ENCODE data around the gene ZFAND5.

ZFAND5 gene, protein sequence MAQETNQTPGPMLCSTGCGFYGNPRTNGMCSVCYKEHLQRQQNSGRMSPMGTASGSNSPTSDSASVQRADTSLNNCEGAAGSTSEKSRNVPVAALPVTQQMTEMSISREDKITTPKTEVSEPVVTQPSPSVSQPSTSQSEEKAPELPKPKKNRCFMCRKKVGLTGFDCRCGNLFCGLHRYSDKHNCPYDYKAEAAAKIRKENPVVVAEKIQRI

DNA sequence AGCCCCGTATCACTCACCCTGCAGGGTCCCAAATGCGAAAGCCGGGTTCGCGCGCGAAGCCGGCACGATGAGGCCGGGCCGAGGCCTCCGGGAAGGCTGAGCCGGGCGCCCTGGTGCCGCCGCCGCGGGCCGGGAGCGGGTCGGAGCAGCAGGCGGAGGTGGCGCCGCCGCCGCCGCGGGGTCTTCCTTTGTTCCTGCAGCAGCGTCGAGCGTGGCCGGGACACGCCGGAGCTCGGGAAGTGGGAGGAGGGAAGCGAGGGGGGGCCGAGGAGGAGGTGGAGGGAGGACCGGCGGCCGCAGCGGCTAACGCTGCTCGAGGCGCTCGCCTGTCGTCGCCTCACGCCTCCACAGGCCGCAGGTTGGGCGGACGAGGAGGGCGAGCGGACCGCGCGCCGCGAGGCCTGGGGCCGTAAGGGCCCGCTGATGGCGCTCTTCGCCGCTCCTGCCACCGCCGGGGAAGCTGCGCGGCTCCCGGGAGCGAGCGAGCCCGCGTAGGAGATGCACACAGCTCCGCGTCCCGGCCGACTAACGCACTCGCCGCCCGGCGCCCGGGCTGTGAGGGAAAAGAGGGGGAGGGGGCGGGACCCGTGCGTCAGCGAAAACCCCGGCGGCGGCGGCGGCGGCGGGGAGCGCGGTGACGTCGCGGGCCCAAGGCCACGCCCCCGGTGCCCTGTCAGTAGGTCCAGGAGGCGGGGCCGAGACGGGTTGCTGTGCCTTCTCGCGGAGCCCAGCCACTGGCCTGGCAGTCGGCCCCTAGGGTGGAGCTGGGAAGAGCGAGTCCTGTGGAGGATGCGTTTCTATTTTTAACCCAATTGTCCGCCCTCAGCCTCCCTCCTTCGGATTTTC is at the start of gene ZFAND5:
ZFAND5 (minus strand) TSS at position 530 of the 846 bp plus-strand sequence. CDS start 4,430 bp downstream, outside the sequence.
- peak; percentile 99 for DNase-seq (ENCODE audit: low spot score)

DNA sequence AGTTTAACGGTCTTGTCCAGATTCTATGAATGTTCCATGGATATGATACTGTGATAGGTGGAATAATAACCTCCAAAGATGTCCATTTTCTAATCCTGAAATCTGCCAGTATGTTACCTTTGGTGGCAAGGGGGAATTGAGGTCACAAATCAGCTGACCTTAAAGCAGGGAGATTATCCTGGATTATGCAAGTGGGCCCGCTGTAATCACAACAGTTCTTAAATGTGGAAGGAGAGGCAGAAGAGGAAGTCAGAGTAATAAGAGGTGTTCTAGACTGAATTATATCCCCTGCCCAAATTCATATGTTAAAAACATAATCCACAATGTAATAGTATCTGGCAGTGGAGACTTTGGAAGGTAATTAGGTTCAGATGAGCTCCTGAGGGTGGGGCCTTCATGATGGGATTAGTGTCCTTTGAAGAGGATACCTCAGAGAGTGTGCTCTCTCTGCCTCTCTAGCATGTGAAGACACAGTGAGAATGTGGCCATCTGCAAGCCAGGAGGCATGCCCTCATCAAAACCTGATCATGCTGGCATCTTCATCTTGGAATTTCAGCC is 47.6 kb upstream of the ZFAND5 start:
- DNase-seq (ENCODE audit: low spot score): no peak

DNA sequence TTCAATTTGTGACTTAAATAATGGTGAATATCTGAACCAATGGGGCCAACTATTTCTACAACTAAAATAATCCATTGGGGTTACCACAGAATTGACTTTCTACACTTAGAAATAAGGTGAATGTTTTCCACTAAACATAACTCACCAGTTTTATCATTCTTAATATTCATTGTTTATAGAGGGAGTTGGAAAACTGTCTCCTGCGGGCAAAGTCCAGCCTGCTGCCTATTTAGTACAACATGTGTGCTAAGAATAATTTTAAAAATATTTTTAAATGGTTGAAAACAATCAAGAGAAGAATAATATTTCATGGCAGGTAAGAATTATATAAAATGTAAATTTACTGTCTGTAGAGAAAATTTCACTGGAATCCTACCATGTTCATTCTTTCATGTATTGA is 45.2 kb upstream of the ZFAND5 start:
- no peak for DNase-seq (ENCODE audit: low spot score)

DNA sequence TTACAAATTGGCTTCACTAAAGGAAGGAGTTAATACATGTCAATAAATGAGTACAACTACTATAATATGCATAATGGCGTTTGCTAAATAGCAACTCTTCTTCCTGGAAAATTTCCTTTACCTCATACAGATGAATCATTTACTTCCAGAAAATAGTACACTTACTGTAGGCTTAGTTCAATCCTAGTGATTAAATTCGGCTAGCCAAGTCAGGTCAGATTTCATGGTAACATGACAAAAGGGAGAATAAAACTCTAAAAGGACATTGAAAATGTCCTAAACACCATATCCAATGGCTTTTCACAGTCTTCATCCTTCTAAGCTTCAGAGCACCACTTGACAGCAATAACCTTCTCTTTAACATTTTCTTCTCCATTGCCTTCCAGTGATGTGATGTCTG is 42.1 kb upstream of the ZFAND5 start:
- peak; percentile 13 for DNase-seq (ENCODE audit: low spot score)

DNA sequence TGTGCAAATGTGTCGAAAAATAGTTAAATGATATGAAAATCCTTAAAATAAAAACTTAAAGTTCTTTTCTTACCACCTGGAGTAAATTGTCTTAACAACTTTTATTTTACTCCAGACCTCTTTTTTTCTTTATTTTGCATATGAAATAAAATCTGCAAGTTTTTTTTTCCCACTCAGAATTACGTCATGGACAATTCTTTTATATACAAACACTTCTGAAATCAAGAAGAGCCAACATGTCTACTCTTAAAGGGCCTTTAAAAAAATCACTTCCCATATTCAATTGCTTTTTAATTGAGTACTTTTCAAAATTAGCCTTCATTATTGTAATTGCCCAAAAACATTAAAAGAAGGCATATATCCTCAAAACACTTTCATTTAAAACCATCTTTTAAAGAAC is 37.7 kb upstream of the ZFAND5 start:
- no peak for DNase-seq (ENCODE audit: low spot score)

DNA sequence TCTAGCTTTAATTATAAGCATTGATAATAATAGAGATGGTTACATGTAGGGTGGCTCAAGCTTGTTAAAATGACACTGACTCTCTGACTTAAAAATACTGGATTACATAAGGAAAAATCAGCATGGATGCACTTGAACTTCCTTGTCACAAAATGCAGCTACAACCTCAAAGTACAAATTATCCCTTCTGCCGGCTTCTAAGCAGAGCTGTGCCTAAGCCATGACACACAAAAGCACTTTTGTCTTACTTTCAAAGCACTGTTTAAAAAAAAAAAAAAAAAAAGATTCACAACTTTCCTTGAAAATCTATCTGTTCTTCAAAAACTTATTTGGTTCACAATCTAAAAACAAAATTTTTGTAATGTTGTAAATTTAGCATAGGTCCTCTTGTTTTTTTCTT is 36.4 kb upstream of the ZFAND5 start:
- DNase-seq (ENCODE audit: low spot score): no peak

DNA sequence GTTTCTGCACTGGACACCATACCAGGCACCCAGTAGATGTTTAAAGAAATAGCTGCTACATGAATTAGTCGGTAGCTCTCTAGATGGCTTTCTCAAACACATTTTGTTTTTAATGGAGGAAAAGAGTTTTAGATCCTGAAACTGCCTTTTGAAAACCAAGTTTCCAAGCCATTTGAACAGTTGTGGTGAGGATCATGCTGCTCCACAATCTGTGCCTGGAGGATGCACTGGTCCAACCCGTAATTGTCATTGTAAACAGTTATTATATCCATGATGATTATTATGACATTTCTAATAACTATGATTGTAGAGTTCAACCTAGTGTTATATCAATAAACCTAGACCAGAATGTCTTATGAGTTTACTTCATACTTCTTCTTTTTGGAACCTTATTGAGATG is 35.9 kb upstream of the ZFAND5 start:
- DNase-seq (ENCODE audit: low spot score): no peak

DNA sequence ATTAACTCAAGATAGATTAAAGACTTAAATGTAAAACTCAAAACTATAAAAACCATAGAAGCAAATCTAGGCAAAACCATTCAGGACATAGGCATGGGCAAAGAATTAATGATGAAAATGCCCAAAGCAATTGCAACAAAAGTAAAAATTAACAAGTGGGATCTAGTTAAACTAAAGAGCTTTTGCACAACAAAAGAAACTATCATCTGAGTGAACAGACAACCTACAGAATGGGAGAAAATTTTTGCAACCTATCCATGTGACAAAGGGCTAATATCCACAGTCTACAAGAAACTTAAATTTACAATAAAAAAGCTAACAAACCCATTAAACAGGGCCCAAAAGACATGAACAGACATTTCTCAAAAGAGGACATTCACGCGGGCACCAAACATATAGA is 34.4 kb upstream of the ZFAND5 start:
- DNase-seq (ENCODE audit: low spot score): no peak

DNA sequence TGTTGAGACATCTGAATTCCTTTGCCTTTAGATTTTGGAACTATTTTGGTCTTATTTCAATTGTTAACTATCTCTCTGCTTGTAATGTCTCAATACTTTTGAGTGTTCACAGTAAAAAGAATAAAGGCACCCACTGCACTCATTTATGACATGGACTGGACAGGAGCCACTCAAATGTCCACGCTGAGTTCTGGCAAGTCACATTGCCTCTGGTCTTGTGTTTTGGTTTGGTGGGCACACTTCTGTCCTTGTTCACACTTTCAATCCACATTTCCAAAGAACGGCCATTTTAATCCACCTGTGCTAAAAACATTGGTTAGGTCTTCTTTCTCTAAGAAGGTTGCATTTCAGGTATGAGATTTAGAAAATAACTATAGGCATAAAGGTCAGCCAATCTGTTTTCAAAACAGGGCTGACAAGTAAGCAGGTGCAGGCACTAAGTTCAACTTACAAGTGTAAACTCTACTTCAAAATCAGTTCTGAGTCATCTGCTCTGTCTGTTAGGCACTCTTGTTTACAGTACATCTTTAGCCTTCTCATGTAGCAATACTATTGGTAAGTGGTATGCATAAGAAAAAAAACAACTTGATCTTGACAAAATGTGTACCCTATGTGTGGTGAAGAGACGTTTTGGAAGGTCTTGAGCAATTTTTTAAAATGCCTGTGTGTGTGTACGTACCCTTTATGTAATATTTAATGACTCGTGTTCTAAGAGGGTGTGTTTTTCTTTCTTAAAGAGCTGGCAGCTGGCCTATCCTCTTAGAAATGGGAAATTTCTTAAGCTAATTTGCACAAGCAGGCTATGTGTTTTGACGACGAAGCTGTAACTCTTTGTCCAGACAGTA is 31.5 kb upstream of the ZFAND5 start:
- peak; percentile 32 for DNase-seq (ENCODE audit: low spot score)

DNA sequence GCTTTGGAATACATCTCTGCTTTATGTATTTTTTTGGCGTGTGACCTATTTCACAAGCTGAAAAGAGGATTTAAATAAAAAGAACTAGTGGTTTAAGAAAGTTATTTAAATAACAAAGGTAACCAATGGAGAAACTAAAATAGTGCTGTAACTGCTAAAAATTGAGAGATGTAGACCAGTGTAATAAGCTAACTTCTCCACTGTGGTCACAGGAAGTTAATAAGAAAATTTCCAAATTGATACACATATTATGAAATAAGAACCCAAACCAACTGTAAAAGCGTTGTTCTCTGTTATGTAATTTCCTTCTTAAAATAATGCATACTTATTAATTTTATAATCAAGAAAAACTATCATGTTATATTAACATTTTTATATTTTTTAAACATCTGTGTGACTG is 29.1 kb upstream of the ZFAND5 start:
- no peak for DNase-seq (ENCODE audit: low spot score)

DNA sequence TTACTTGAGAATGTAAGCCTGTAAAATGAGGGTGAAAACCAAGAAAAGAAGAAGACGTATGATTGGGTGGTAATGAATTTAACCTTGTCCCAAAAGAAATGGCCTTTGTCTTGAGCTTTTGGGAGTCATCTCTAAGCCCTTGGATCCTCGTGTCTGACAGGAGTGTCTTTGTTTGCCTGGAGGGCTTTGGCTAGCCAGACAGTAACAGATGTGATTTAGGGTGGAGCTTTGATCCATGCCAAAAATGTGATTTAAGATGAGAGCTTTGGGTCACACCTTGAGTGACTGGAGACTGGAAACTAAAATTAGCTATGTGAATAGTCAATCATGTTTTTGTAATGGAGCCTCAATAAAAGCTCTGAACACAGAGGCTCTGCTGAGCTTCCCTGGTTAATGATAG is 25.9 kb upstream of the ZFAND5 start:
- DNase-seq (ENCODE audit: low spot score): no peak

DNA sequence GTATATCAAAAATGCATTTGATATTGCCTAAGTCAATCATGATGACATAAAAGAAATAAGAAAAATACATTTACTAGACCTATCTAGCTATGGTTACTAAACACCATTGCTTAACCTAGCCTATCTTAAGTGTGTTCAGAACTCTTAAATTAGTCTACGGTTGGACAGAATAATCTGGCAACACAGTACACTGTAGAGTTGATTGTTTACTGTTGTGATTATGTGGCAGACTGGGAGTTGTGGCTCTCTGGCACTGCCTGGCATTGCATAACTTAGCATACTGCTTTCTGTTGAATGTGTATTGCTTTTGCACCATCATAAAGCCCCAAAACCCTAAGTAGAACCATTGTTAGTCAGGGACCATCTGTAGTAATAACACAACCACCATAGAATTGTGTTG is 21.2 kb upstream of the ZFAND5 start:
- DNase-seq (ENCODE audit: low spot score): no peak

DNA sequence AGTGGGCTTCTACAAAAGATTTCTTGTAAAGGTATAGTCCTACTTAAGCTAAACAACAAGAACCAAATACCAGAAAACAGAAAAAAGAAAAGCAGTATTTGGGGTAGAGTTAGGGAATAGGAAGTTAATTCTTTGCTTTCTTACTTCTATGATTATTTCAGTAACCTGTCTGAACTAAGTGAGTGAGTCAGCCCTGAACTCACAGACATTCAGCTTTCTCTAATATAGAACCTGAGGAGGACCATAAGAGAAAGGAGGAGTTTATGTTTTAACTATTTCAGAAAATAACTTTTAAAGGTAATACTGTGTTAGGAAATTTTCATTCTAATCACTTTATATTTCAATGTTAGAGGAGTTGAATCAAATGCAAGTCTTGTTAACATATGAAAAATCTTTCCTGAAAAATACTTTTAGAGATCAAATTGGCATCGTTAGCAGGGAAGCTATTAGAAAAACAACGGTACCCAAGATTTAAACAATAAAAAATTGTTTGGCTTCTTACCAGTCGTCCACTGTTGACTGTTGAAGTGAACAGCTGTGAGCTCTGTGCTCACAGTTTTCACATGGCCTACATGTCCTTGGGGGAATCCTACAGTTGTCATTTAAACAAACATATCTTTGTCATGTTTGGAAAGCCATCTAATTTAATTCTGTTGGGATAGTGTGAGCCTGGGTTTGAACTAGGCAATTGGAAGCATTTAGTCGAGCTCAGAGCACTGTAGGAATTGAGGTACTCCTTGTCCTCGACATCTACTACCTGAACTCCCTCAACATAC is 19.9 kb upstream of the ZFAND5 start:
- DNase-seq (ENCODE audit: low spot score): peak; percentile 20

DNA sequence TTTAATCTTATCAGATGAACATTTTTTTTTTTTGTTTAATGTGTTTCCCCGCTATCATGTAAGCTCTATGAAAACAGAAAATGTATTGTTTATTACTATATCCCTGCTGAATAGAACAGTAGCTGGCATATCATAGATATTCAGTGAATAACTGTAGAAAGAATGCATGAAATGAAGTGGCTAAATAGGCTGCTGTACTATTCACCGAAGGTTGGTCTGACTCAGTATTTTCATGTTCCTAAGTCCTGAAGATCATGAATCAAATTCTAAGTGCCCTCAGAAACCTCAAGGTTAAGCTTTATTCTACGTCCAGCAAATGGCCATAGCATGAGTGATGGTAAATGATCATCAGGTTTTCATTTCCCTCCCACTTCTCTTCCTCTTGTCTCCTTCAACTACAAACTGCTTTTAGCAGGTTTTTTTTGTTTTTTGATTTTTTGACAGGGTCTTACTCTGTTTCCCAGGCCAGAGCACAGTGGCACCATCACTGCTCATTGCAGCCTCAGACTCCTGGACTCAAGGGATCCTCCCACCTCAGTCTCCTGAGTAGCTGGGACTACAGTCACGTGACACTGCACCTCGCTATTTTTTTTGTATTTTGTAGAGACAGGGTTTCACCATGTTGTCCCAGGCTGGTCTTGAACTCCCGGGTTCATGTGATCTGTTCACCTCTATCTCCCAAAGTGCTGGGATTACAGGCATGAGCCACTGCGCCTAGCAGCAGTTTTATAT is 19.1 kb upstream of the ZFAND5 start:
- DNase-seq (ENCODE audit: low spot score): peak; percentile 82

DNA sequence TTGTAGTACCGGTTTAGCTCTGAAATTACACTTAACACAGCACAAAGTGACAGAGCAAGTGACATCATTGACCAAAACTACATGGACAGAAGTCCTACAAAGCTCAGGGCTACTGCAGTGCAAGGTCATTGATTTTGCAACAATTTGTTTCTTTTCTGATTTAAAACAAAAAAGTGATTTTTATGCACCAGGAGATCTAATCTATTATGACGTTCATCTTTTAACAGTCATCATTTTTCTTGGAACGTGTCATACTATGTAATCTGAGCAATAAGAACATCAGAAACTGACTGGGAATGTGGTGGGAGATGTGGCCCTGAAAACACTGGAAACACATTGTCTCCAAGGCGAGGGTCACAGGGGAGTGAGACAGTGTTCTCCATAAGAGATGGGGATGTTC is 17.4 kb upstream of the ZFAND5 start:
- no peak for DNase-seq (ENCODE audit: low spot score)

DNA sequence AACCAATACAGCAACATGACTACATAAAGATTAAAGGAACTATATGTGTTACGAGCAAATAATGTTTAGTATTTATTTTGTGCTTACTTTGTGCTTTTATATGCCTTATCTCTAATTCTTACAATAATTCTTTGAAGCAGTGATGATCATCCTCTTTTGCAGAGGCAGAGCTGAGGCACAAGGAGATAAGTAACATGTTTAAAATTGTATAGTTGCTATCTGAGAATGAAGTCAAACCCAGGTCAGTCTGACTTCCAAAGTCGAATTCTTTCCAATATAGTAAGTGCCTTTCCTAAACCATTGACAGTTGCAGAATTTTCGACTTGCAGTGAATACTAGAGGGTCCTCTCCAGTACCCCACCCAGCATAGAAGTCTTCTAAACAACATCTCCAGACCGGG is 12.0 kb upstream of the ZFAND5 start:
- DNase-seq (ENCODE audit: low spot score): no peak

DNA sequence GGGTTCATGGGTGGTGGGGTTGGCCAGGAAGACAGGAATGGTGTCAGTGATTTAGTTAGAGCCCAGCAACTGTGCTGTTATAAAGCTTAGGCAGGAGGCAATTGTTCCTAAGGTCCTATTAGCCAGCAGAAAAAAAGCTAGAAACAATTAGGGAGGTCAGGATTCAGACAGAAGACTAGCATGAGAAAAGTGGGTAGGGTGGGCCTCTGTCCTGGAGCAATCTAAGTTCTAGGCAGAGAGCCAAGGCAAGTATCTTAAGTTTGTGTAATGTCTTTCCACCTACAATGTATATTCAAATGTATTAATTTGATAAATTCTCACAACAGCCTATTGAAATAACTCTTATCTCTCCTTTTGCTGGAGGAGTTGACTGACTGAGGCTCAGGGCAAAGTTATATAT is 6.1 kb upstream of the ZFAND5 start:
- DNase-seq (ENCODE audit: low spot score): no peak

DNA sequence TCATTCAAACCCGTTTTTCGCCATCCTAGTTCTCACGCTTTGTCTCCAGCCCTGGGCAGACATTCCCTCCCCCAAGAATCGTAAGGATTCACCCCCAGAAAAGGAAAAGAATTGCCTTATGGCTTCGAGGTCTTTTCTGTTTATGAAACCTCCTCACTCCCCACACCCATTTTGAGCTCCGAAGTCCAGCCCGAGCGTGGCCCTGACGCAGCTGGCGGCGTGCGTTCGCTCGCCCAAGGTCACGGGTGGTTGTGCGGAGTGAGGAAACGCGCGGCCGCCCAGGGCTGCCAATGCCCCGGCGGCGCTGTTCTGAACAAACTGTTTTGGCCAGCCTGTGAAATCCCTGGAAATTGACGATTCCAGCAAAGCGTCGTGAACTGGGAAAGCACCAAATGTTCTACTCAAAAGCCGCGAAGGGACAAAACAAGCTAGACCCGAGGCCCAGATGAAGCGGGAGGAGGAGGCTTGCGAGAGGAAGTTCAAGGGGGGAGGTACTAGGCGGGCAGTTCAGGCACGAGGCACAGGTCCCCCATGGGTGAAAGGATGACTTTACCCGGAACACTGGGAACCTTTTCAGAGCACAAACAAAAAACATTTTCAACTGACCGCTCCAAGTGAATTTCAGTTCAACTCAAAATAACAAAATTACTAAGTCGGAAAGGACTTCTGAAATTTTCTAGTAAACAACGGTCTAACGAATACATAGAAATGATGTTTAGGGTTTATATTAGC is 683 bp upstream of the ZFAND5 start:
- DNase-seq (ENCODE audit: low spot score): peak; percentile 86

DNA sequence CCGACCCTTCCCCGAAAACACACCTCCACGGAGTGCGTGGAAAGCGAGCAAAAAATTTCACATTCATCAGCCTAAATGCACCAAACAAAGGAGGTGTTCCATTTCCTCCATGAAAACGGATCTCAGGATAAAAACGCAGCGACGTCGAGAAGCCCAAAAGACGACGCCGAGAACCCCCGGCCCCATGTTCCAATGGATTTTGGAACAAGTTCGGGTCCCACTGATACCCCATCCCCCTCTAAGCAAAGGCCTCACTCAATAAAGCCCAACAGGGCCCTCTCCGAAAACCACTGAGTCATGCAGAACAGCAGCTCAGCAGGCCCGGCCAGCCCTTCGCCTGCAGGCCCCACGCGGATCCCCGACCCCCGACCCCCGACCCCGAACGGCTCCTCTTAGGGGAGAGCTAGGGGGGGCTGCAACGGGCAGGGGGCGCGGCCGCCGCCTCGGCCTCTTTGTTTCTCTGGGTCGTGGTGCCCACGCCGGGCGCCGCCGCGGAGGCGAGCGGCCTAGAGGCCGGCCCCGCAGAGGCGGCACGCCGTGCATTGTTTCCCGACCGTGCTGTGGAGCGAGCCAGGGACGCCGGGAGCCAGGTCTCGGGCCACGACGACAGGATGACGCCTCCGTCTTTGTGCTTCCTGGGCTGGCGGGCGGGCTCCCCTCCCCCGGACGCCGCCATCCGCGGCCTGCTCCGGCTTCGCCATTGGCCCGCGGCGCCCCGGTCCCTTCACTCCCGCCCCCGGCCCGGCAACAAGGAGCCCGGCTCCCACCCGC is 915 bp downstream of the ZFAND5 start:
- peak; percentile 59 for DNase-seq (ENCODE audit: low spot score)

DNA sequence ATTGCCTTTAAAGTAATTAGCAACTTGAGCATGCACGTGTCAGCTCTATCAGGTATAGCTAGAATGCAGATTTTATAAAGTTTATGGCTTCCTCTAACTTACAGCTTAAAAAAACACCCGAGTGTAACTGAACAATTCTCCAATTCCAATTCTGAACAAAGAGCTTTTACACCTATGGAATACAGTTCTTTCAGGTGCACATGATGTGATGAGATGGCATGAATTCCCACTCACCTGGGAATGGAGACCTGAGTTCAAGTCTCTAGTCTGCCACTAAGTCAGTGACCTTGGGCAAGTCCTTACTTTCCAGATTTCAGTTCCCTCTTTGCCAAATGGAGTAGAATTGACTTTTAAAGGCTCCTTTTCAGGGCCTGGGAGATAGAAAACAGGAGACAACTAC is 1.8 kb downstream of the ZFAND5 start:
- no peak for DNase-seq (ENCODE audit: low spot score)
